Measurements from ENCODE around the gene GSC2. TPM values are rescaled to one million over a fixed set of nuclear protein-coding genes. Genes with fewer than 3 reads are reported as not detected.

GSC2 gene
- total RNA-seq = not detected
- not detected for polyA plus RNA-seq

GRCh38 chr22:19149991-19150390, at the start of gene GSC2:
TSS of gene GSC2 (minus strand) at chr22:19150292. CDS start at chr22:19150283, 9 bp downstream.
- TF ChIP-seq EGR1 (IDR thresholded peaks at IDR 0.05; ENCODE audit: low read depth in 2 of 2) = no peak
- TF ChIP-seq SP1 (IDR thresholded peaks at IDR 0.05) = no peak
- no peak for TF ChIP-seq CTCF (IDR thresholded peaks at IDR 0.05; ENCODE audit: low read depth, low read length, missing input control)
- no peak for TF ChIP-seq FOXA1 (IDR thresholded peaks at IDR 0.05)
- no peak for TF ChIP-seq FOXA2 (IDR thresholded peaks at IDR 0.05)
- TF ChIP-seq HNF4G (IDR thresholded peaks at IDR 0.05) = no peak
- TF ChIP-seq REST (IDR thresholded peaks at IDR 0.05) = no peak
- no peak for TF ChIP-seq ZBTB33 (IDR thresholded peaks at IDR 0.05)
- TF ChIP-seq RXRA (IDR thresholded peaks at IDR 0.05) = no peak
- TF ChIP-seq, protein P1, sequence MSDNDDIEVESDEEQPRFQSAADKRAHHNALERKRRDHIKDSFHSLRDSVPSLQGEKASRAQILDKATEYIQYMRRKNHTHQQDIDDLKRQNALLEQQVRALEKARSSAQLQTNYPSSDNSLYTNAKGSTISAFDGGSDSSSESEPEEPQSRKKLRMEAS (IDR thresholded peaks at IDR 0.05) = no peak
- TF ChIP-seq JUND (IDR thresholded peaks at IDR 0.05) = no peak
- Histone ChIP-seq H3K4me3 (ENCODE audit: low read depth in 1 of 3, low read length in 3 of 3) (peak within 1 kb of the TSS in 1 of 3 donors; percentile 22), H3K27me3 (ENCODE audit: control insufficient read depth in 4 of 4, insufficient read depth in 4 of 4, low read length in 3 of 4) (peaks cover 4 to 10% (median 7%) of the 10 kb centered on the region in 4 donors), H3K4me1 (ENCODE audit: control insufficient read depth in 4 of 4, insufficient read depth in 4 of 4, low read length in 3 of 4) (peaks cover 4 to 12% (median 4%) of the 10 kb centered on the region in 4 donors), H3K36me3 (ENCODE audit: control insufficient read depth in 4 of 4, insufficient read depth in 3 of 4, low read depth in 1 of 4, low read length in 3 of 4) (no peaks in the 10 kb centered on the region), H3K9me3 (ENCODE audit: control insufficient read depth in 4 of 4, low read length in 3 of 4) (no peaks in the 10 kb centered on the region), H3K9ac (ENCODE audit: low read depth in 1 of 2, low read length in 2 of 2) (no peak within 1 kb of the TSS), H3K27ac (ENCODE audit: low read depth in 1 of 2, low read length in 2 of 2) (no peak within 1 kb of the TSS)
- no peak for DNase-seq (ENCODE audit: low spot score)
- WGBS = 4% methylated on average over 59 of the region's 59 CpGs

DNA sequence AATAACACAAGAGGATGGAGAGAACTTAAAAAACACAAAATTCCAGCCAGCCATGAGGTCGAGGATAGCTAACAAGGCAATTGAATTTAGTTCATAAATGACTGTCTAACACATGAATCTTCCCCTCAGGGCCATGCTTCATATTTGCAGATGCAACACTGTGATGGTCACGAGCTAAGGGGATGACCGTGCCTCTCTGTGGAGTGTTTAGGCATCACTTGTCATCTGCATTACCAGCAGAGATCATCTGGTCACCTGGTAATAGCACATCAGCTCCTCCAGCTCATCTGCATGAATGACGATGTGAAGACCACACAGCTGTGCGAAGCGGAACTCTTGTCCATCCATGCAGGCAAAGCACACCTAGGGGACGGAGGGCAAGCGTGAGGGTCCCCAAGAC, 49.4 kb upstream of the GSC2 start:
- TF ChIP-seq, protein P2, sequence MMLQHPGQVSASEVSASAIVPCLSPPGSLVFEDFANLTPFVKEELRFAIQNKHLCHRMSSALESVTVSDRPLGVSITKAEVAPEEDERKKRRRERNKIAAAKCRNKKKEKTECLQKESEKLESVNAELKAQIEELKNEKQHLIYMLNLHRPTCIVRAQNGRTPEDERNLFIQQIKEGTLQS (IDR thresholded peaks at IDR 0.05) = no peak
- TF ChIP-seq SP1 (IDR thresholded peaks at IDR 0.05) = no peak
- TF ChIP-seq NR2F2 (IDR thresholded peaks at IDR 0.05) = no peak
- TF ChIP-seq GABPA (IDR thresholded peaks at IDR 0.05 in 1 of 2, conservative IDR thresholded peaks at IDR 0.05 in 1 of 2) = no peak
- no peak for TF ChIP-seq EGR1 (IDR thresholded peaks at IDR 0.05; ENCODE audit: low read depth in 2 of 2)
- no peak for TF ChIP-seq JUND (IDR thresholded peaks at IDR 0.05)
- TF ChIP-seq RAD21 (IDR thresholded peaks at IDR 0.05) = no peak
- TF ChIP-seq REST (IDR thresholded peaks at IDR 0.05) = no peak
- no peak overlapping the region for H3K27ac ChIP-seq (ENCODE audit: low read depth in 1 of 2, low read length in 2 of 2)
- no peak overlapping the region for H3K9ac ChIP-seq (ENCODE audit: low read depth in 1 of 2, low read length in 2 of 2)
- no peaks in the 10 kb centered on the region for H3K4me1 ChIP-seq (ENCODE audit: control insufficient read depth in 4 of 4, insufficient read depth in 4 of 4, low read length in 3 of 4)
- WGBS = 96% methylated on average over 8 of the region's 8 CpGs
- peaks cover 2 to 10% (median 5%) of the 10 kb centered on the region in 4 donors for H3K36me3 ChIP-seq (ENCODE audit: control insufficient read depth in 4 of 4, insufficient read depth in 3 of 4, low read depth in 1 of 4, low read length in 3 of 4)
- DNase-seq (ENCODE audit: low spot score) = no peak
- H3K27me3 ChIP-seq (ENCODE audit: control insufficient read depth in 4 of 4, insufficient read depth in 4 of 4, low read length in 3 of 4) = no peaks in the 10 kb centered on the region
- no peak overlapping the region for H3K4me3 ChIP-seq (ENCODE audit: low read depth in 1 of 3, low read length in 3 of 3)
- no peaks in the 10 kb centered on the region for H3K9me3 ChIP-seq (ENCODE audit: control insufficient read depth in 4 of 4, low read length in 3 of 4)

All from liver (tissue), 9 donors.